ENCODE data around the gene CD82. TPM values are rescaled to one million over a fixed set of nuclear protein-coding genes. Genes with fewer than 3 reads are reported as not detected.

CD82 gene
- total RNA-seq, 3 donors from 2014 or later (not counting 1 experiment from before 2014, with no cell fraction given) = 11.6 to 42.1 (median 13.0) TPM

DNA sequence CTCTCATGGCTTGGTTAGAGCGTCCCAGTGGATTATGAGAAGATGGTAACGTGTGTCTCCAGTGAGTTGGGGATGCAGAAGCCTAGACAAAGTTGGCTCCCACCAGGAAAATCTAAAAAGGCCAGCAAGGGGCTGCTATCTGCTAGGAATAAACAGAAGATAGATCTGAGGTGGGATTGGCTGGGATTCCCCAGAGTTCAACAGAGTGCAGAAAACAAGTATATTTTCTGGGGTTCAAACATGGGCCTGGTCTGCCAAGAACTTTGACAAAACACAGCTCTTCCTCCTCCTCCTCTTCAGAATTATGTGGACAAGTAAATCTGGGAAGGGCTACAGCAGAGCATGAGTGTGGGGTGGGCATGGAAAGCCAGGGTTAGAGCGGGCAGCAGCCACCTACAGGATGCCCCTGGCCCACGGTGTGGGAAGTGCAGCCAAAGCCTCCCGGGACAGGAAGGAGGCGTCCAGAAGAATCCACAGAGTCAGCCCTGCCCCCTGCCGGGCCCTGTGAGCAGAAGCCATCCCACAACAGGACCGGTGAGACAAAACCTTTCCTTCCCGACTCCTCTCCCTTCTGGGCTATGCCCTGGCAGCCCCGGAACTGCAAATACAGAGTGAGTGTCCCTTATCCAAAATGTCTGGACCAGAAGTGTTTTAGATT is 67.1 kb downstream of the CD82 start:
- 48% methylated on average over 9 of the region's 10 CpGs for WGBS (ENCODE audit: insufficient coverage)
- Histone ChIP-seq H3K27me3 (ENCODE audit: control insufficient read depth, insufficient read depth, low read length) (peaks cover 6% of the 10 kb centered on the region), H3K4me1 (ENCODE audit: control insufficient read depth, insufficient read depth, low read length) (no peaks in the 10 kb centered on the region), H3K9me3 (ENCODE audit: control insufficient read depth, insufficient read depth, low read length) (no peaks in the 10 kb centered on the region), H3K36me3 (ENCODE audit: control insufficient read depth, insufficient read depth, low read length) (no peaks in the 10 kb centered on the region), H3K4me3 (ENCODE audit: low read length) (no peak overlapping the region), H3K27ac (ENCODE audit: low read length) (no peak overlapping the region)
- H3K36me3 Mint-ChIP-seq = no peaks in the 10 kb centered on the region
- peak in 1 of 2 donors; percentile 53 for DNase-seq
- TF ChIP-seq, protein P1, sequence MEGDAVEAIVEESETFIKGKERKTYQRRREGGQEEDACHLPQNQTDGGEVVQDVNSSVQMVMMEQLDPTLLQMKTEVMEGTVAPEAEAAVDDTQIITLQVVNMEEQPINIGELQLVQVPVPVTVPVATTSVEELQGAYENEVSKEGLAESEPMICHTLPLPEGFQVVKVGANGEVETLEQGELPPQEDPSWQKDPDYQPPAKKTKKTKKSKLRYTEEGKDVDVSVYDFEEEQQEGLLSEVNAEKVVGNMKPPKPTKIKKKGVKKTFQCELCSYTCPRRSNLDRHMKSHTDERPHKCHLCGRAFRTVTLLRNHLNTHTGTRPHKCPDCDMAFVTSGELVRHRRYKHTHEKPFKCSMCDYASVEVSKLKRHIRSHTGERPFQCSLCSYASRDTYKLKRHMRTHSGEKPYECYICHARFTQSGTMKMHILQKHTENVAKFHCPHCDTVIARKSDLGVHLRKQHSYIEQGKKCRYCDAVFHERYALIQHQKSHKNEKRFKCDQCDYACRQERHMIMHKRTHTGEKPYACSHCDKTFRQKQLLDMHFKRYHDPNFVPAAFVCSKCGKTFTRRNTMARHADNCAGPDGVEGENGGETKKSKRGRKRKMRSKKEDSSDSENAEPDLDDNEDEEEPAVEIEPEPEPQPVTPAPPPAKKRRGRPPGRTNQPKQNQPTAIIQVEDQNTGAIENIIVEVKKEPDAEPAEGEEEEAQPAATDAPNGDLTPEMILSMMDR (IDR thresholded peaks at IDR 0.05) = no peak
- H3K27ac Mint-ChIP-seq = no peak overlapping the region
- no peaks in the 10 kb centered on the region for H3K4me1 Mint-ChIP-seq
- H3K27me3 Mint-ChIP-seq (ENCODE audit: low read depth in 2 of 2) = peaks cover 12 to 45% of the 10 kb centered on the region in 2 donors
- no peaks in the 10 kb centered on the region for H3K9me3 Mint-ChIP-seq
- H3K4me3 Mint-ChIP-seq = no peak overlapping the region
- intact Hi-C loops (cut with micrococcal nuclease) = no loop called here
- ATAC-seq = peak in 1 of 3 donors; percentile 34

GRCh38 chr11:44633641-44634040 is 68.2 kb downstream of the CD82 start:
- Mint-ChIP-seq H3K27me3 (ENCODE audit: low read depth in 2 of 2) (peaks cover 12 to 45% of the 10 kb centered on the region in 2 donors), H3K4me1 (no peaks in the 10 kb centered on the region), H3K9me3 (no peaks in the 10 kb centered on the region), H3K27ac (no peak overlapping the region), H3K4me3 (no peak overlapping the region), H3K36me3 (no peaks in the 10 kb centered on the region)
- Histone ChIP-seq H3K4me1 (ENCODE audit: control insufficient read depth, insufficient read depth, low read length) (no peaks in the 10 kb centered on the region), H3K36me3 (ENCODE audit: control insufficient read depth, insufficient read depth, low read length) (no peaks in the 10 kb centered on the region), H3K9me3 (ENCODE audit: control insufficient read depth, insufficient read depth, low read length) (no peaks in the 10 kb centered on the region), H3K4me3 (ENCODE audit: low read length) (no peak overlapping the region), H3K27me3 (ENCODE audit: control insufficient read depth, insufficient read depth, low read length) (peaks cover 6% of the 10 kb centered on the region), H3K27ac (ENCODE audit: low read length) (no peak overlapping the region)
- ATAC-seq (no peak), DNase-seq (peak in 1 of 2 donors; percentile 20)
- TF ChIP-seq, protein P1 (IDR thresholded peaks at IDR 0.05) = no peak
- intact Hi-C loops (cut with micrococcal nuclease) = no loop called here
- WGBS (ENCODE audit: insufficient coverage) = 74% methylated on average over 6 of the region's 6 CpGs

- Mint-ChIP-seq H3K4me3 (no peak overlapping the region), H3K36me3 (no peaks in the 10 kb centered on the region), H3K9me3 (no peaks in the 10 kb centered on the region), H3K27ac (no peak overlapping the region), H3K4me1 (no peaks in the 10 kb centered on the region), H3K27me3 (ENCODE audit: low read depth in 2 of 2) (peaks cover 14 to 35% of the 10 kb centered on the region in 2 donors)
- H3K27me3 ChIP-seq (ENCODE audit: control insufficient read depth, insufficient read depth, low read length) = peaks cover 6% of the 10 kb centered on the region
- ATAC-seq (no peak), DNase-seq (no peak)
- no peak overlapping the region for H3K4me3 ChIP-seq (ENCODE audit: low read length)
- TF ChIP-seq, protein P1 (IDR thresholded peaks at IDR 0.05) = no peak
- H3K9me3 ChIP-seq (ENCODE audit: control insufficient read depth, insufficient read depth, low read length) = no peaks in the 10 kb centered on the region
- no peaks in the 10 kb centered on the region for H3K36me3 ChIP-seq (ENCODE audit: control insufficient read depth, insufficient read depth, low read length)
- WGBS (ENCODE audit: insufficient coverage) = 84% methylated on average over 21 of the region's 24 CpGs
- H3K4me1 ChIP-seq (ENCODE audit: control insufficient read depth, insufficient read depth, low read length) = no peaks in the 10 kb centered on the region
- intact Hi-C loops (cut with micrococcal nuclease) = no loop called here
- no peak overlapping the region for H3K27ac ChIP-seq (ENCODE audit: low read length)
These were observed 69.2 kb downstream of the CD82 start for GRCh38 chr11:44634401-44635281.

Data from natural killer cell (primary cell).